Subcutaneous adipose tissue (tissue), 4 donors: Measurements from ENCODE around the gene CSTB. TPM values are rescaled to one million over a fixed set of nuclear protein-coding genes. Genes with fewer than 3 reads are reported as not detected.

Source experiments
- total RNA-seq, 4 donors: library from RNA; depleted of rRNA; stranded (reverse); fragments of >200 nt; gene quantifications; one replicate each; pipeline ENCODE4 v1.1.0, GENCODE V29; 2016
- TF ChIP-seq, protein P1 (sequence below): fragments of 450-650 bp; IDR thresholded peaks from one replicate; pipeline ENCODE4 v1.5.1; 2016; ENCODE audit warnings: low read depth, mild to moderate bottlenecking, control low read depth, antibody characterized with exemption, moderate library complexity

Gene CSTB
- total RNA-seq, 4 donors from 2014 or later: 14.5 to 61.4 (median 34.9) TPM

DNA sequence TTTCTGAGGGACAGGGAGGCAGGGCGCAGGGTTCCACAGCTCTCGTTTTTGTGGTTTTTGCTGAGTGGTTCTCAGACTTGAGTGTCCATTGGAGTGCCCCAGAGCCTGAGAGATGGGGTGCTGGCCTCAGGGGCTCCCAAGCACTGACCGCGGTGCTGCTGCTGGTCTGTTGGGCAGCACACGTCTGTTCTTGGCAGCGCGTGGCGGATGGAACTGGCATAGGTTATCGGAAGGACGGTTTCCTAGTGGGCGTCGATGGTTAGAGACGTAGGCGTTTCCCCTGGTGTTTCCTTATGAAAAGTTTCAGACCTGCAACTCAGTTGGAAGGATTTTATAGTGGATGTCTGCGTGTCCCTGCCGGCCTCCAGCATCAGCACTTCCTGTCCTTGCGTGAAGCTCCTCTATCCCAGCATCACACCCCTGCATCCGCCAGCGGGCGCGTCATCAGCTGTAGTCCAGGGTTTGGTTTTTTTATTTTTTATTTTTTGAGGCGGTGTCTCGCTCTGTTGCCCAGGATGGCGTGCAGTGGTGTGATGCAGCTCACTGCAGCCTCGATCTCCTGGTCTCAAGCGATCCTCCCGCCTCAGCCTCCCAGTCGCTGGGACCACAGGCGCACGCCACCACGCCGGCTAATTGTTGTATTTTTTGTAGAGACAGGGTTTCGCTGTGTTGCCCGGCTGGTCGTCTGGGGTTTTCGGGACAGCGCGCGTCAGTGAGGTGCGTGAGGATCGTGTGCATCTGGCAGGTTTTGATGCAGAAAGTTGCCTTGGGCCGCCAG lies 25.1 kb upstream of the CSTB start:
- TF ChIP-seq, protein P1, sequence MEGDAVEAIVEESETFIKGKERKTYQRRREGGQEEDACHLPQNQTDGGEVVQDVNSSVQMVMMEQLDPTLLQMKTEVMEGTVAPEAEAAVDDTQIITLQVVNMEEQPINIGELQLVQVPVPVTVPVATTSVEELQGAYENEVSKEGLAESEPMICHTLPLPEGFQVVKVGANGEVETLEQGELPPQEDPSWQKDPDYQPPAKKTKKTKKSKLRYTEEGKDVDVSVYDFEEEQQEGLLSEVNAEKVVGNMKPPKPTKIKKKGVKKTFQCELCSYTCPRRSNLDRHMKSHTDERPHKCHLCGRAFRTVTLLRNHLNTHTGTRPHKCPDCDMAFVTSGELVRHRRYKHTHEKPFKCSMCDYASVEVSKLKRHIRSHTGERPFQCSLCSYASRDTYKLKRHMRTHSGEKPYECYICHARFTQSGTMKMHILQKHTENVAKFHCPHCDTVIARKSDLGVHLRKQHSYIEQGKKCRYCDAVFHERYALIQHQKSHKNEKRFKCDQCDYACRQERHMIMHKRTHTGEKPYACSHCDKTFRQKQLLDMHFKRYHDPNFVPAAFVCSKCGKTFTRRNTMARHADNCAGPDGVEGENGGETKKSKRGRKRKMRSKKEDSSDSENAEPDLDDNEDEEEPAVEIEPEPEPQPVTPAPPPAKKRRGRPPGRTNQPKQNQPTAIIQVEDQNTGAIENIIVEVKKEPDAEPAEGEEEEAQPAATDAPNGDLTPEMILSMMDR: no peak

GRCh38 chr21:43800566-43800965 lies 24.5 kb upstream of the CSTB start:
- TF ChIP-seq, protein P1: no peak

DNA sequence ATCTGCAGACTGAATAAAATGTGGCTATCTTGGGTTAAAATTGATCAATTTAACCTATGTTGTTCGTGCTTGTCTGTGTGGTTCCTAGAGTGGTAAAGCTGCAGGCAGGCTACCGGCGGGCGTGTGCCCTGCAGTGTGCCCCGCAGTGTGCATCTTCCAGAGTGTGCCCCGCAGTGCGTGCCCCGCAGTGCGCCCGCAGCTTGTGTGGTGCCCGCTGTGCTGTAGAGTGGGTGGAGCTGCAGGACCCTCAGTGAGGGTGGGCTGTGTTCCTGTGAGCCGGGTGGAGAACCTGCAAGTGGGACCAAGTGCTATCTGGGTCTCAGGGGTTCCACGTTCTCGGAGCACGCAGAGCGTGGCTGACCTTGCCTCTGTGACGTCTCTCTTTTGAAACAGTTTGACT lies 24.0 kb upstream of the CSTB start:
- TF ChIP-seq, protein P1: no peak

DNA sequence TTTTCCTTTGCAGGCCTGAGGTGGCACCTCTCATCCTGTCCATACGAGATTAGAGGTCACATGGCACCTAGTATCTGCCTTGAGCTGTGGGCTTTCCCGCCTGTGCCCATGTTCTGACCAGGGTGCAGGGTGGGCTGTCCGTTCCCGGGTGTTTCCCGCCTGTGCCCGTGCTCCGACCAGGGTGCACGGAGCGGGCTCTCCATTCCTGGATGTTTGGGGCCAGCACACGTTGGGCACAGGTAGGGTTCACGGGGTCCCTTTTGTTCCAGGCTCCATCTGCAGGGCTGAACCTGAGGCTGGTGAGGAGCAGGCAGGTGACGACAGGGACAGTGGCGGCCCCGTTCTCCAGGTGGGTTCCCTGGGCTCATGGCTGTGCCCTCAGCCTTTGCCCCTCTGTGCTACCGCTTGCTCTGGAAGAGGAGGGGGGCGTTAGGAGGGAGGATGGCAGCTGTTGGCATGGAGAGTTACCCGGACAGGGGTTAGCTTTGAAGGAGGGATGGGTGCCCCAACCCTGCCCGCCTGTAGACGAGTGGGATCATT lies 23.3 kb upstream of the CSTB start:
- TF ChIP-seq, protein P1: no peak

DNA sequence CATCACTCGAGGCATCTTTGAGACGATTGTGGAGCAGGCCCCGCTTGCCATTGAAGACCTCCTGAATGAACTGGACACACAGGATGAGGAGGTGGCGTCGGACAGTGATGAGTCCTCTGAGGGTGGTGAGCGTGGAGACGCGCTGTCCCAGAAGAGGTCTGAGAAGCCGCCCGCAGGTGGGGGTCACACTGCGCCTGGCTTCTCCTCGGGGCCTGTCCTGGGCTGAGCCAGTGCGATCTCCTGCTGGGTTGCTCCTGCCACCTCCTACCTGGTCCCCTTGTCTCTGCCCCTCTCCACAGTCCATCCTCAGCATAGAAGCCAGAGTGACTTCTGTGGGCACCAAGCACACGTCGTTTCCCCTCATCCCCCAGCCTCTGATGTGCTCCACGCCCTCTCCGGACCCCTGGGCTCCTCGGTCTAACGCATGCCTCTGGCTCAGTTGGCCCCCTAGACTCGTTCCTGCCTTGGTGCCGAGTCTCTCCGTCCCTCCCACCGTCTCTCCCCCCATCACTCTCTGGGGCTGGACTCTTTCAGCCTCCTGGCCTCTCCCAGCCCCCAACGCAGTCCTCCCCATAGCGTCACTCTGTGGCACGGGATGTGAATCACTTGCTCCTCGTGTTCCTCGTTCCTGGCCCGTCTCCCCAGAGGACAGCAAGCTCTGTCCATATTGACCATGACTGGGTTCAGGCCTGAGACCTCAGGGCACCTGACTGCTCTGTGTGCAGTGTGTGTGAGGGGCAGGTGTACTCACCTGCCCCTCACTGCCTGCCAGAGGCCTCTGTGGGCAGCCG lies 22.0 kb upstream of the CSTB start:
- TF ChIP-seq, protein P1: no peak

GRCh38 chr21:43797415-43797814 lies 21.3 kb upstream of the CSTB start:
- TF ChIP-seq, protein P1: no peak

GRCh38 chr21:43794857-43795256 lies 18.7 kb upstream of the CSTB start:
- TF ChIP-seq, protein P1: no peak
